Prostate gland (tissue), 2 donors: ENCODE data around the gene BMP7.

Source experiments
- CTCF ChIP-seq, 4 experiments: fragments of 200-600 bp in 2 of 4; fragments of 450-650 bp in 2 of 4; sonication (generic) in 2 of 4; IDR thresholded peaks; 1 replicate in 3 of 4; 2 replicates in 1 of 4; pipeline ENCODE4 v1.5.1; 2016 to 2019; ENCODE audit warnings: antibody characterized with exemption in 4 of 4, mild to moderate bottlenecking in 2 of 4, moderate library complexity in 2 of 4
- POLR2AphosphoS5 ChIP-seq: sonication (generic); formaldehyde crosslinking; IDR thresholded peaks from one replicate; pipeline ENCODE4 v1.6.1; 2017; ENCODE audit warnings: antibody characterized with exemption

- TF ChIP-seq CTCF (IDR thresholded peaks at IDR 0.05) (no peak), POLR2AphosphoS5 (no peak)
Measured at GRCh38 chr20:57312138-57312537, 45.7 kb upstream of the BMP7 start.
